Mesodermal cell (in vitro differentiated cells): ENCODE results near the gene PIK3CD.
A peak's percentile ranks its signal among the peaks of the same experiment; 100 is the strongest.

Experiments used
- H3K27ac ChIP-seq: 2 replicates; pipeline ENCODE4 v1.7.0; 2013; ENCODE audit warnings: mild to moderate bottlenecking, low read depth, low read length, moderate library complexity; ENCODE audit not compliant: severe bottlenecking
- H3K36me3 ChIP-seq: 2 replicates; pipeline ENCODE4 v1.7.1; 2013; ENCODE audit warnings: mild to moderate bottlenecking, low read length, moderate library complexity; ENCODE audit not compliant: control insufficient read depth, insufficient read depth
- H3K4me1 ChIP-seq: one replicate; pipeline ENCODE4 v1.7.1; 2013; ENCODE audit warnings: mild to moderate bottlenecking, low read length; ENCODE audit not compliant: insufficient read depth, control insufficient read depth, poor library complexity, severe bottlenecking
- H3K4me3 ChIP-seq: 2 replicates; pipeline ENCODE4 v1.7.0; 2013; ENCODE audit warnings: low read length, control low read depth, mild to moderate bottlenecking; ENCODE audit not compliant: insufficient read depth, poor library complexity, severe bottlenecking; ENCODE audit errors: extremely low read depth
- H3K9me3 ChIP-seq: 2 replicates; pipeline ENCODE4 v1.7.1; 2013; ENCODE audit warnings: mild to moderate bottlenecking, low read length, moderate library complexity; ENCODE audit not compliant: control insufficient read depth
- WGBS, 2 experiments: methylation state at CpG; one replicate each; pipeline ENCODE4 v1.1.5; 2013; ENCODE audit warnings: missing lambda C conversion rate in 2 of 2; ENCODE audit not compliant: insufficient coverage in 2 of 2; 5-methylcytosine and 5-hydroxymethylcytosine counted together

PIK3CD gene

GRCh38 chr1:9721606-9722377 lies 70.3 kb downstream of the PIK3CD start:
- H3K4me1 ChIP-seq, result peaks cover 16% of the 10 kb centered on the region
- H3K27ac ChIP-seq, result no peak overlapping the region
- WGBS, 2 experiments, result 65 to 68% methylated on average over 19 to 26 of the region's 29 CpGs
- peaks cover 28% of the 10 kb centered on the region for H3K36me3 ChIP-seq
- H3K9me3 ChIP-seq, result no peaks in the 10 kb centered on the region
- H3K4me3 ChIP-seq, result no peak overlapping the region

GRCh38 chr1:9722378-9722749 lies 70.8 kb downstream of the PIK3CD start:
- H3K9me3 ChIP-seq, result no peaks in the 10 kb centered on the region
- no peak overlapping the region for H3K4me3 ChIP-seq
- peaks cover 31% of the 10 kb centered on the region for H3K36me3 ChIP-seq
- no peak overlapping the region for H3K27ac ChIP-seq
- H3K4me1 ChIP-seq, result peaks cover 13% of the 10 kb centered on the region
- 96 to 99% methylated on average over 9 of the region's 10 CpGs for WGBS, 2 experiments

- WGBS, 2 experiments, result 95 to 99% methylated on average over 9 to 10 of the region's 14 CpGs
- H3K4me1 ChIP-seq, result peaks cover 9% of the 10 kb centered on the region
- no peak overlapping the region for H3K27ac ChIP-seq
- H3K36me3 ChIP-seq, result peaks cover 32% of the 10 kb centered on the region
- H3K4me3 ChIP-seq, result no peak overlapping the region
- no peaks in the 10 kb centered on the region for H3K9me3 ChIP-seq
Observed at GRCh38 chr1:9723068-9723805, 71.7 kb downstream of the PIK3CD start.

GRCh38 chr1:9723926-9724325 lies 72.4 kb downstream of the PIK3CD start:
- 98 to 99% methylated on average over 5 to 6 of the region's 6 CpGs for WGBS, 2 experiments
- Histone ChIP-seq H3K9me3 (no peaks in the 10 kb centered on the region), H3K27ac (no peak overlapping the region), H3K4me3 (no peak overlapping the region), H3K36me3 (peaks cover 39% of the 10 kb centered on the region), H3K4me1 (peaks cover 5% of the 10 kb centered on the region)

- Histone ChIP-seq H3K27ac (no peak overlapping the region), H3K36me3 (peaks cover 48% of the 10 kb centered on the region), H3K4me1 (peaks cover under 1% of the 10 kb centered on the region), H3K4me3 (no peak overlapping the region), H3K9me3 (no peaks in the 10 kb centered on the region)
- 74 to 75% methylated on average over 19 to 20 of the region's 24 CpGs for WGBS, 2 experiments
Observed at GRCh38 chr1:9724706-9725476, 73.4 kb downstream of the PIK3CD start.

- no peak overlapping the region for H3K27ac ChIP-seq
- peaks cover 63% of the 10 kb centered on the region for H3K36me3 ChIP-seq
- H3K4me1 ChIP-seq, result no peaks in the 10 kb centered on the region
- H3K9me3 ChIP-seq, result no peaks in the 10 kb centered on the region
- 100% methylated on average over 2 of the region's 6 CpGs for WGBS, 2 experiments
- no peak overlapping the region for H3K4me3 ChIP-seq
Observed at GRCh38 chr1:9726406-9726805, 74.9 kb downstream of the PIK3CD start.

GRCh38 chr1:9726905-9727595 lies 75.5 kb downstream of the PIK3CD start:
- H3K4me1 ChIP-seq, result no peaks in the 10 kb centered on the region
- peaks cover 69% of the 10 kb centered on the region for H3K36me3 ChIP-seq
- no peak overlapping the region for H3K4me3 ChIP-seq
- H3K27ac ChIP-seq, result peak overlapping the region; percentile 16
- 89 to 95% methylated on average over 22 of the region's 25 CpGs for WGBS, 2 experiments
- no peaks in the 10 kb centered on the region for H3K9me3 ChIP-seq

- WGBS, 2 experiments, result 97 to 98% methylated on average over 31 to 33 of the region's 33 CpGs
- H3K27ac ChIP-seq, result no peak overlapping the region
- H3K36me3 ChIP-seq, result peaks cover 71% of the 10 kb centered on the region
- H3K4me1 ChIP-seq, result no peaks in the 10 kb centered on the region
- no peaks in the 10 kb centered on the region for H3K9me3 ChIP-seq
- H3K4me3 ChIP-seq, result no peak overlapping the region
Observed at GRCh38 chr1:9728451-9729295, 77.1 kb downstream of the PIK3CD start.

GRCh38 chr1:9729523-9729922 lies 78.0 kb downstream of the PIK3CD start:
- Histone ChIP-seq H3K27ac (no peak overlapping the region), H3K9me3 (no peaks in the 10 kb centered on the region), H3K36me3 (peaks cover 73% of the 10 kb centered on the region), H3K4me1 (no peaks in the 10 kb centered on the region), H3K4me3 (no peak overlapping the region)
- 89 to 94% methylated on average over 5 to 8 of the region's 12 CpGs for WGBS, 2 experiments
